ENCODE results near the gene MAGIX.
"Not testable (repeated sequence)": the region's sequence is repeated elsewhere in the genome, so short reads cannot be mapped to it uniquely, and the experiment has no call there.

MAGIX gene

DNA sequence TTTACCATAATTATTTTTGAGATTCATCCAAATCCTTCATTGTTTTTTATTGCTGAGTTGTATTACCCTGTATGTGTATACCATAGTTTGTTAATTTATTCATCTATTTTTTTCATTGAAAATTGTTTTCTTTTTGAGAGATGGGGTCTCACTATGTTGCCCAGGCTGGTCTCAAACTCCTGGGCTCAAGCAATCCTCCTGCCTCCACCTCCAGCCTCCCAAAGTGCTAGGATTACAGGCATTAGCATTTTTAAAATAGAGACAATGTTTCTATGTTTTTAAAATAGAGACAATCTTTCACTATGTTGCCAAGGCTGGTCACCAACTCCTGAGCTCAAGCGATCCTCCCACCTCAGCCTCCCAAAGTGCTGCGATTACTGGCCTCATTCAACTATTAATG, 1.6 kb upstream of the MAGIX start:
- DNase-seq (ENCODE audit: low read depth in 2 of 2), result no peak

DNA sequence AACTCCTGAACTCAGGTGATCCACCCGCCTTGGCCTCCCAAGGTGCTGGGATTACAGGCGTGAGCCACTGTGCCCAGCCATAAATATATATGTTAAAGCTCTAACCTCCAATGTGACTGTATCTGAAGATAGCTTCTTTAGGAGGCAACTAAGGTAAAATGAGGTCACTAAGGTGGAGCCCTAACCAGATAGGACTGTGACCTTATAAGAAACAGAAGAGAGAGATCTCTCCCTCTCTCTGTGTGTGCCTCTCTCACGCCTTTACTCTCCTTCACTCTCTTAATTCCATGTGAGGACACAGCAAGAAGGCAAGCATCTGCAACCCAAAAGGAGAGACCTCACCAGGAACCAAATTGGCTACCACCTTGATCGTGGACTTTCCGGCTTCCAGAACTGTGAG, 926 bp upstream of the MAGIX start:
- no peak for DNase-seq (ENCODE audit: low read depth in 2 of 2)

DNA sequence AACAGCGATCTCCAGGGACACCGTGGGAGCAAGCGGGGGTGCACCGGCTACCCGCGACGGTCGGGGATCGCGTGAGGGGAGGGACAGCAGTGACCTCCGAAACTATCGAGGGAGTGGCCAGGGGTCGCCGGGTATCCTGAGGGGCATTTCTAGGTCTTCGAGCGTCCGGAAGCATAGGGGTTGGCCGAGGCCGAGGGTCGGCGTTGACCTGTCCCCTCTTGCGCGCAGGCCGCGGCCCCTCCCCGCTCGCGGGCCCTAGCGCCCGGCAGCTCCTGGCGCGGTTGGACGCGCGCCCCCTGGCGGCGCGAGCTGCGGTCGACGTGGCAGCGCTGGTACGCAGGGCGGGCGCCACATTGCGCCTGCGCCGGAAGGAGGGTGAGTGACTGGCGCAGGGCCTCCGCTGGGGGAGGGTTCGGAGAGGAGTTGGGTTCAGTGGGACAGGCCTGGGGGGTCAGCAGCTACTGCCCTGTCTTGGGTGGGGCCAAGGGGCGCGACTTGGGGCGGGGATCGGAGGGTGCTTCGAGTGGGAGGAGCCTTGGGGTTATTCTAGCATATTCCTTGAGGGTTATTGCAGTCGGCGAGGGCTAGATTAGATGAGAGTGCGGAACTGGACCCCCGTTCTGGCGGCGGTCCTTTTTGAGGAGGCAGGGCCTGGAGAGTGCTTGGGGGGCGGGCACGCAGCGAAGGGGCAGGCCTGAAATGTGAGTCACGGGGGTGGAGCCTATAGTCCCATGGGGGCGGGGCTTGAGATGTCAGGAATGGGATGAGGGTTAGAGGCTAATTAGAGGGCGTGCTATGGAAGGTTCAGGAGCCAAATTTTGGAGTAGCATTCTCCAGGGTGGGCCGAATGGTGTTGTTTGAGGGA, 1.2 kb downstream of the MAGIX start:
- peak in 1 of 2 experiments; percentile 53 for DNase-seq (ENCODE audit: low read depth in 2 of 2)

DNA sequence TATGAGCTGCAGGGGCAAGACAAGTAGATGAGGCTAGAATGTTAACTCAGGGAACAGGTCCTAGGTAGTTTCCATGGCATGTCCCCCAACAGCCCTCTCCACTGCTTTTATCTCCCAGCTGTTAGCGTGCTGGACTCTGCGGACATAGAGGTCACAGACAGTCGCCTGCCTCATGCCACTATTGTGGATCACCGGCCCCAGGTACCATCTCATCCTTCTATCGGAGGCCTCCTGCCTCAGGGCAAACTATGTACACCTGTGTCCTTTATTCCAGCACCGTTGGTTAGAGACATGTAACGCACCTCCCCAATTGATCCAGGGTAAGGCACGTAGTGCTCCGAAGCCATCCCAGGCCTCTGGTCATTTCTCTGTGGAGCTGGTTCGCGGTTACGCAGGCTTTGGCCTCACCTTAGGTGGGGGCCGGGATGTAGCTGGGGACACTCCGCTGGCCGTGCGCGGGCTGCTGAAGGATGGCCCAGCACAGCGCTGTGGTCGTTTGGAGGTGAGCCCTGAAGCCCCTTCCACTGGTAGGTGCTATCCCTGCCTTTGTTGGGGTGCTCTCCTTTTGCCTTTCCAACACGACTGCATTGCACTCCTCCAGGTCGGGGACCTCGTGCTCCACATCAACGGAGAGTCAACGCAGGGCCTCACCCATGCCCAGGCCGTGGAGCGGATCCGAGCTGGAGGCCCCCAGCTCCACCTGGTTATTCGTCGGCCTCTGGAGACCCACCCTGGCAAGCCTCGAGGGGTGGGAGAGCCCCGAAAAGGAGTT, 2.2 kb downstream of the MAGIX start:
- DNase-seq (ENCODE audit: low read depth in 2 of 2), result no peak

DNA sequence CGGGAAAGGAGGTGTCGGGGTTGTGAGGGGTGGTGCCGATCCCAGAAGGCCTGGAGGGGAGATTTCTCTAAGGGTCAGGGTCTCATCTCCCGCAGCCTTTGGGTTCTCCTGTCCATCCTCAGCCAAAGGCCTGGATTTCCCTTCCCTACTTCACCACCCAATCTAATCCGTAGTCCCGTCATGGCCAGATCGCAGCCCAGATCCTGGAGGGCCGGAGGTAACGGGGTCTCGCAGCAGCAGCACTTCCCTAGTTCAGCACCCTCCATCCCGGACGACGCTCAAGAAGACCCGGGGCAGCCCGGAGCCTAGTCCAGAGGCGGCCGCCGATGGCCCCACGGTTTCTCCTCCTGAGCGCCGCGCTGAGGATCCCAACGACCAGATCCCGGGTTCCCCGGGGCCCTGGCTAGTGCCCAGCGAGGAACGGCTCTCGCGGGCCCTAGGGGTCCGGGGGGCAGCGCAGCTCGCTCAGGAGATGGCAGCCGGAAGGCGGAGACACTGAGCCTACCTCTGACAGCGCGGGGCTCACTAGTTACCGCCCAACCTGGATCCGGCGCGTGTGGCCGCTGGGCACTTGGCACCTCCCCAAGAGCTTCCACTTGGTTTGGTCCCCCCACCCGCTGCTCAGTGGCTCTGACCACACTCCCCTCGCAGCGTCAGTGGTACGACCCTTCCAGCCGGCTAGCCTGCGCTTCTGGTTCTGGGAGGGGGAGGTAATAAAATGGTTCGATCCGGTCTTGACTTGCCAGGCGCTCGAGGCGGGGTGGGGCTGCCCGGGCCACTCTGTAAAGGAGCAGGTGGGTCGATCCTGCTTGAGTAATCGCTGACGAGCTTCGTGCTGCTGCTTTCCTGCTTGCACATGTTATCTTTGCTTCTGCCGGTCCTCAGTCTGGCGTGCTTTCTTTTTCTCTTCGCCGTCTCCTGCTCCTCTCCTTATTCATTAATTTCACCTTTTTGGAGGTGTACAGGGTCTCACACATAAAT, 3.6 kb downstream of the MAGIX start:
- DNase-seq (ENCODE audit: low read depth in 2 of 2), result no peak

DNA sequence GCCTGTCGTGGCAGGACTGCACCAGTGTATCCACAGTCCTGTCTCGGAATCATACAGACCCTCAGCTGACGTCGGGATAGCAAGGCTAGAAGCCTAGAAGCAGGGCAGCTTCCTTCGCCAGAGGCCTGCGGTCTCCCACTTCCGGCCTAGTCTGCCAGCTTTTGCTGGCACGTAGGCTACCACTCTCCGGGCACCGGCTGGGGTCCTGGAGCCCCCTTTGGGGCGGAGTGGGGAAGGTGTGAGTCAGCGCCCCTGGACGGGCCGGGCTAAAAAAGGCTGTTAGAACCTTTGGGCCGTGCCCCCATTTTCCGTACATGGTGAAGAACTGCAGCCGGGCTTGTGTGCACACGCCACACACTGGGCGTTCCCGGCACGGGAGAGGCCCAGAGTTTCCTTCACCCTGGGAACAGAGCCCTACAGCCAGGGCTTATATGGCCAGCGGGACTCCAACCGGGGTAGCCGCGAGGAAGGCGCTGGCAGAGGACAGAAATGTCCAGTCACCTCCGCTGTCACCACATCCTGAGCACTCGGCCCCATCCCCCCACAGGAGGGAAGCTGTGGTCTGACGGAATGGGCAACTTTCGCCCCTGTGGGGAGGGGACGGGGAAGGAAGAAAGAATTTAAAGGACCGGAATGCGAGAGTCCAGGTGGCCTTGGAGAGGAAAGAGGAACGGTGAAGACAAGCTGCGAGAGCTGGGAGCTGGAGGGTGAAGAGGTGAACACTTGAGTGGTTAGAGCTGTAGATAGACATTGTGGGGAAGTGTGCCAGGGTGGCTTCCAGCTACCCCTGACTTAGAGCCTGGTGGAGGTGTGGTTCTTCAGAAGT, 4.6 kb downstream of the MAGIX start:
- DNase-seq (ENCODE audit: low read depth in 2 of 2), result no peak

DNA sequence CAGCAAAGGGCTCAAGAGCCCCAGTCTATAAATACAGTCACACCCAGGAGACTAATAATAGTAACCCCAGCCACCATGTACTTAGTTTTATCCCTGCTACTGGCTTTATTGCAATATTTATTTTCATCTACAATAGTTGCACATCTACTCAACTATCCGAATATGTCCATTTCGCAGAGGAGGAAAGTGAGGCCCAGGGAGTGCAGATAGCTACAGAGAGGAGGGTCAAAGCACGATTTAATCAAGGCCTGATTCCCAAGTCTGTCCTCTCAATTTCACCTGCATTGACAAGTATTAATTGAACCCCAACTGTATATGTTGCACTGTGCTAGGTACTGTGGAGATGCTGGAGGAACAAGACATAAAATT, 5.2 kb downstream of the MAGIX start:
- DNase-seq (ENCODE audit: low read depth in 2 of 2), result no peak

DNA sequence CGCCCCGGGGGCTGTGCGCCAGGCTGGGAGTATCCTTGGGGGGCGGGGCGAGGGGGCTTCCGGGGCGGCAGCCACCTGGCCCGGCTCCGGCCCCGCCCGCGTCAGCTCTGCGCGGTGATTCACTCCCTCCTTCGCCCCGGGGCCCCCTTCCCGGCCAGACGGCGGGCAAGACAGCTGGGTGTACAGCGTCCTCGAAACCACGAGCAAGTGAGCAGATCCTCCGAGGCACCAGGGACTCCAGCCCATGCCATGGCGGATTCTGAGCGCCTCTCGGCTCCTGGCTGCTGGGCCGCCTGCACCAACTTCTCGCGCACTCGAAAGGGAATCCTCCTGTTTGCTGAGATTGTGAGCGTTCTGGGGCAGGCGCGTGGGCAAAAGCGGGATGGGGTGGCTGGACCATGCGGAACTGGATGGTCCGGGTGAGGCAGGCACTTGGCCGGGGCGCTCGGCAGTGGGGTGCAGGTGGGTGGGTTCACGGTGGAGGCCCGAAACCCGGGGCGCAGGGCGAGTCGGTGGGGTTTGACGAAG, 9.3 kb downstream of the MAGIX start, which contains the start of gene PLP2:
Gene PLP2 (plus strand): TSS at position 147 of the 528 bp plus-strand sequence. CDS start 103 bp downstream, at position 250.
- no peak for DNase-seq (ENCODE audit: low read depth in 2 of 2)

DNA sequence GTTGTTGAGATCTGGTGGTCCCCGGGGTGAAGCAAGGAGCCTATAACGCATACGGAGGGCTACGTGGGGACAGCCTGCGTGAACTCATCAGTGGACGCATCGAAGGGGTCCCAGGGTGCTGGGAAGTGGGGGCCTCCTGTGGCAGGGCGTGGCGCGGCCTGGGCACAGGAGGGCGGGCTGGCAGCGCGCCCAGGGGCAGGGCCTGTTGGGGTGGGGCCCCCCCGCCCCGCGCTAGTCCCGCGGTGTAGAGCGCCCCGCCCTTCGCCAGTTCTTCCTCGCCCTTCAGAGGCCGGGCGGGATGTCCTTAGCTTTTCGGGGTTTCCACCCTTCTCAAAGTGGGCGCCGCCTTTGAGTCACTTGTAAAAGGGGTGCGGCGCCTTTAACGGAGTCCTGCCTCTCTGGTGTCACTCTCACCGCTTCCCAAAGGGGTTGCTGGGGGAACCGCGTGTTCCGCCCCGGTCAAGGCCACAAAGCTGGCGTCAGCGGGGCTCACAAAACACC, 9.8 kb downstream of the MAGIX start:
- DNase-seq (ENCODE audit: low read depth in 2 of 2), result no peak

DNA sequence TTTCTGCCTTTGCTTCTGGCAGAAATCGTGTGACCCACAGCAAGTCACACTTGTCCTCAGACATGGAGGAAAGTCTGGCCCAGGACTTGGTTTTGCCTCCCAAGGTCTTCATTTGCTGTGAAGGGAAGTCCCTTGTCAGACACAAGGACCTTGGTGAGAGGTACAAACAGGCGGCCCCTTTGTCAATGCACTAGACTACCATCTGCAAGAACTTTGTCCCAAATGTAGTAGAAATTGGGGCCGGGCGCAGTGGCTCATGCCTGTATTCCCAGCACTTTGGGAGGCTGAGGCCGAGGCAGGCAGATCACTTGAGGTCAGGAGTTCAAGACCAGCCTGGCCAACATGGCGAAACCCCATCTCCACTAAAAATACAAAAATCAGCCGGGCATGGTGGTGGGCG, 11.0 kb downstream of the MAGIX start:
- not testable (repeated sequence) for DNase-seq (ENCODE audit: low read depth in 2 of 2)

DNA sequence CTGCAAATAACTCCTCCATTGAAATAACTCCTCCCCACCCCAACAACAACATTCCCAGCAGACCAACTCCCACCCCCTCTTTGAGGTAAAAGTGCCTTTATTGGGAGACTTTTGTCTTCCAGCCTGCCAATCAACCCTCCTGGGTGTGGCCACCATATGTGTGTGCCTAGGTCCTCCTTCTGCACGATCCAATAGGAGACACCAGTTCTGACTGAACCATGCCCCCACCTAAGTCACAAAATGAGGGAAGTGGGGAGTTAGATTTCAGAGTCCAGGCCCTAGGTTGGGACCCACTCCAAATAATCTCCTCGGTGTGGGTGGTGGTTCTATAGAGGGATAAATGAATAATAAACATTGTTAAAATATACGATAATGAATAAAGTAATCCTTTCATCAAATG, 12.2 kb downstream of the MAGIX start:
- DNase-seq (ENCODE audit: low read depth in 2 of 2), result no peak

DNA sequence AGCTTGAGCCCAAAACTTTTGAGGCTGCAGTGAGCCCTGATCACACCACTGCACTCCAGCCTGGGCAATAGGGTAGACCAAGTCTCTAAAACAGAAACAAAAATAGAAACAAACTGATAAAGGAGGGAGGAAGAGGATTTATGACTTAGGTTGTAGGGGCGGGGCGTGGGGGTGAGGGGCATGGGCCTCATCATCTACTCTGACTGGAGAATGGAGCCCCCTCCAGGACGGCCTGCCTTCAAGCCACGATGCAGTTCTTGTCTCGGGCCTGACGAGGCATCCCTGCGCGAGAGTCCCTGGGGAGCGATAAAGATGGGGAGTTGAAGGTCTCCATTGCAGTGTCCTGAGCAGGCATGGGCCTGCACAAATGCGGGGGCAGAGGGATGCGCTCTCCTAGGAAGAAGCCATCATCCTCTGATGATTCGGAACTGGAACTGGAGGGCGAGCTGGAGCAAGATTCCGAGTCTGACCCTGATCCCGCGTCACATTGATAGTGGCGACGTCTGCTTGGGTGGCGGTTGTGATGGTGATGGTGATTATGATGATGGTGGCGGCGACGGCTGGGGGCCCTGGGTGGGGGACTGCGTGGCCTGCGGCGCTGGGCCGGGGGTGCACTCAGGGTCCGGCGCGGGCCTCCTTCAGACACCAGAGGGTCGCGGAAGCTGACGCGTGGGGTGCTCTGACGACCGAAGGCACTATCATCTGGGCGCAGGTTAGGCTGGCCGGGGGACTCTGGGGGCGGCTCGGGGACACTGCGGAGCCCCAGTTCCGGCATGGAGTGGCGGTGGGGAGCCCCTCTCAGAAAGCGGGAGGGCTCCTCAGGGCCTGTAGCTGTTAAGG, 13.1 kb downstream of the MAGIX start:
- DNase-seq (ENCODE audit: low read depth in 2 of 2), result no peak

DNA sequence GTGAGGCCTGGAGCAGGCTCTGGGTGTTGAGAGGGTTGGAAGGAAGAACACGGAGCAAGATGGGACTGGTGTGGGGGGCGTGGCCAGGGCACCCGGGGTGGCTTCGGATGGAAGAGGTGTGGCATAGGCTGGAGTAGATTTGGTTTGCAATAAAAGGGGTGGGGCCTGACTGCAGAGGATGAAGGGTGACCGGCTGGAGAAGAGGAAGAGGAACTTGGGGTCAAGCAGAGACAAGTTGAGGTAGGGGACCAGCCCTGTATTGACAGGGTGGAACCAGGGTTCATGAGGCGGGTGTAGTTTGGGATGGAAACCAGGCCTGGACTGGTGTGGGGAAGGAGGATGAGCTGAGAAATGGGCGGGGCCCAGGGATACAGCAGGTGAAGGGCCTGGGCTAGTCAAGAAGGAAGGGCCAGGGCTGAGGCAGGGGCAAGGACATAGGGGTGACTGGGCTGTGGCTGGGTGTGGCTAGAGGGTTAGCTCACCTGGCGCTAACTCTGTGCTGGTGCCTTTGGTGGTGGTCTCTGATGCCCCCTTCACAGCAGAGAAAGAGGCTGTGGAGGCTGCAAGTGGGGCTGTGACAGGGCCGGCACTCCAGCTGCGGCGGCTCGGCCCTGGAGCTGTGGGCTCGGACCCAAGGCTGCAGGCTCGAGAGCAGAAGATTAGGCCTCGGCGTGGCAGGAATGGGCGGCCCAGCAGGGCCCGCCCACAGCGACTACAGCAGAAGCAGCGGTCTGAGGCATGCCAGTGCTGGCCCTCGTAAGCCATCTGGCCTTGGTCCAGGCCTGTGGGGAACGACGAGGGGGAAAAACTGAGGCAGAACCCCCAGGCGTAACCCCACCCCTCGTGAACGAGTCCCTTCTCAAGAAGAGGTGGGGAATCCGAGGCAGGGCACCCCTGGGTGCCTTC, 14.1 kb downstream of the MAGIX start:
- no peak for DNase-seq (ENCODE audit: low read depth in 2 of 2)

DNA sequence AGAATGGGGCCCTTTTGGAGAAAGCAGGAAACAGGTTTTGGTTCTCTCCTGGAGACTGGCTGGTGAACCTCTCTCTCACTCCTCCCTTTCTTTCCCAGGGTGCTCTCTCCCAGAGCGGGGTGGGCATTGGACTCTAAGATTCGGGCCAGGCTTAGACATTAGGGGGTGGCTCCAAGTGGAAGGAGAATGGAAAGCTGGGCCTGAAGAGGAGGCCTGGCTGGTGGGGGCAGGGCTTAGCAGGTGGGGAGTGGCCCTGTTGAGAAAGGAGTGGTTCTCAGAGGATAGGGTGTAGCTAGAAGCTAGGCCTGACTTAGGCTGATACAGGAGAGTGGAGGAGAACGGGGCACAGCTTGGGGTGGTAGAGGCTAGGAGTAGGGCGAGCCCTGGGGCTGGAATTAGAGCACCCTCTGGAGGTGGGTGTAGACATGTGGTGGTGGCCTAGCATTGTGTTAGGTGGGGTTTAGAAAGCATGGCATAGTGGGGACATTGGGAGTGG, 14.8 kb downstream of the MAGIX start:
- DNase-seq (ENCODE audit: low read depth in 2 of 2), result no peak

DNA sequence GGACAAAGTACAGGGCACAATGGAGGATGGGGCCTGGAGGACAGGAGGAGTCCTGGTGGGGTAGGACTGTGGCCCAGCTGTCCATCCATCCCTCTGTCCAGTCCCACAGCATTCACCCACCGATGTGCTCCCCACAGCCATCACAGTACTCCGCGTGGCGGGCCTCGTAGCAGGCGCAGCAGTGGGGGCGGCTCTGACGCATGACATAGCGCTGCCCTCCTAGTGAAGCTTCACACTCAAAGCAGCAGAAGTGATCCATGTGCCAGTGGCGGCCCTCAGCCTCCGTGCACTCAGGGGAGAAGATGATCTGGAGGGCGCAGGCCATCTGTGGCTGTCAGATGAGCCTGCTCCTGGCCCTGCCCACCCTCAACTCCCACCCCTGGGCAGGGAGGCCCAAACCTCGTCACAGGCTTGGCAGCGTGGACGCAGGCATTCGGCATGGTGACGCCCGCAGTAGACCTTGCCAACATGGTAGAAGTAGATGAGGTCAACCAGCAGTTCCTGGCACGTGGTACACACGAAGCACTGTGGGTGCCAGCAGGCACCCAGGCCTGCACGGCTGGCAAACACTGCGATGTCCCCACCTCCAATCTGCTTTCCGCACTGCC, 15.4 kb downstream of the MAGIX start:
- no peak for DNase-seq (ENCODE audit: low read depth in 2 of 2)

DNA sequence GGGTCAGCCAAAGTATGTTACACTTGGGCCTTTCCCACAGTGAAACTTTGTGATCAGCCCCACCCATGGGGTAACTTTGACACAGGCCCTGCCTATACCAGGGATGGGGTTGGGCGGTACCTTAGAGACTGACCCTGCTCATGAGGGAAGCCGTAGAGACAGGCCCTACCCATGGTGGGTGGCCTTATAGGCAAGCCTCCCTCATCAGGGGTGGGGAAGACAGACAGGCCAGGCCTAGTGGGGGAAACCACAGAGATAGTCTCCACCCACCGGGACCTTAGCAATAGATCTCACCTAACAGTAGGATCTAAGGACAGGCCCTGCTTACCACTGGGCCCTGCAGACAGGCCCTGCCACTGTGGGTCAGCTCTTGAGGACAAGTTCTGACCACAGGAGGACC, 16.0 kb downstream of the MAGIX start:
- DNase-seq (ENCODE audit: low read depth in 2 of 2), result no peak

DNA sequence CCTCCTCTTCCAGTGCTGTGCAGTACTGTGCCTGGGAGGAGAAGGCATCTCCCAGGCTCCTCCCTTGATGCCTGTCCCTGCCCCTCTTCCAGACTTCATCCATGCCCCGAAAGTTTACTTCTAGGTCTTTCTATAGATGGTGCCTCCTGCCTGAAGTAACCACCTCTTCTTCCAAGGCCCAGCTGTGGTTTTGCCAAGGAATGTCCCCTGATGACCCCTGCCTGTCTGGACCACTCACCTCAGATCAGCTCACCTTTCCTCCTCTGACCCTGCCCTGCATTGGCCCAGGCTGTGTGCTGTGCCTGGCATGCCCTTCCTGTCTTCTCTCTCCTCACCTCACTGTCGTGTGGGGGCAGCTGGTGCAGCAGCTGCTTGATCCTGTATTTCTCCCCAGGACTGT, 16.8 kb downstream of the MAGIX start:
- no peak for DNase-seq (ENCODE audit: low read depth in 2 of 2)

Data from fibroblast of skin of left quadriceps (primary cell).